ENCODE measurements around the gene PSORS1C1. TPM values are rescaled to one million over a fixed set of nuclear protein-coding genes. Genes with fewer than 3 reads are reported as not detected.
A peak's percentile ranks its signal among the peaks of the same experiment; 100 is the strongest.

PSORS1C1 gene
- total and polyA plus RNA-seq, 2 of the 4 experiments (the other 2 are of a cell fraction): 0.36 to 1.1 TPM

DNA sequence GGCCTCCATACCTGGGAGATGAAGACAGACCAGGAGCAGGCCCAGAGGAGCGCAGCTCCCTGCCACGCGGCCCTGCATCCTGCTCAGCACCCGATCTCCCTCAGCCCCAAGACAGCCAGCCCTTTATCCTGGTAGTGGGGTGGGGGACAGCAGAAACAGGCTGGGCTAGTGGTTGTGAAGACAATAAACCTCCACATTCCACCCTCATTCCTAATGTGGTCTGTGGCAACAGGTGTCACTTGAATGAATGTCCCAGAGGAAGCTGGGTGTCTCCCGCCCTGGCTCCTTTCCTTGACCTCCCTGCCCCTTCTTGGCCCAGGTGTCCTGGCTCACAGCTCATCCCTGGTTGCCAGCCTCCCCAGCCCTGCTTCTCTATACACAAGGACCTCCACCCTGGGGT lies 2.1 kb upstream of the PSORS1C1 start, which contains the start of gene C6orf15:
Gene C6orf15 (minus strand): TSS at position 98 of the 400 bp plus-strand sequence. CDS start 20 bp downstream, at position 78.
- no peak for ATAC-seq (ENCODE audit: low read depth)
- H2BK5ac ChIP-seq (ENCODE audit: low read depth, low read length, poor library complexity, severe bottlenecking): no peak within 1 kb of the TSS
- H3K4me3 ChIP-seq (ENCODE audit: insufficient read depth, low read depth, low read length): no peak within 1 kb of the TSS
- H3K9ac ChIP-seq (ENCODE audit: low read depth, low read length): no peak within 1 kb of the TSS
- no peak within 1 kb of the TSS for H3K4me2 ChIP-seq (ENCODE audit: low read depth, low read length)
- no peaks in the 10 kb centered on the region for H3K36me3 ChIP-seq (ENCODE audit: control insufficient read depth, insufficient read depth, low read length)
- H2BK20ac ChIP-seq (ENCODE audit: low read depth, low read length): no peak within 1 kb of the TSS
- in situ Hi-C loops (cut with MboI; ENCODE audit: low sequenced_read_pairs): no loop called here
- H4K8ac ChIP-seq (ENCODE audit: low read depth in 2 of 2, low read length in 2 of 2): no peak within 1 kb of the TSS
- no peak within 1 kb of the TSS for H3K18ac ChIP-seq (ENCODE audit: low read depth, low read length)
- no peak within 1 kb of the TSS for H3K56ac ChIP-seq (ENCODE audit: extremely low read depth, insufficient read depth, low read length)
- H2BK120ac ChIP-seq (ENCODE audit: low read depth, low read length): no peak within 1 kb of the TSS
- peaks cover 28% of the 10 kb centered on the region for H3K27me3 ChIP-seq (ENCODE audit: control insufficient read depth, insufficient read depth, low read length)
- peak within 1 kb of the TSS; percentile 14 for H2AFZ ChIP-seq (replicated peaks; ENCODE audit: low read length, poor library complexity)
- no peak for DNase-seq
- H2AK5ac ChIP-seq (ENCODE audit: low read depth, low read length): peak within 1 kb of the TSS; percentile 52
- no peak within 1 kb of the TSS for H3K23ac ChIP-seq (ENCODE audit: low read depth, low read length)
- no peak within 1 kb of the TSS for H3K14ac ChIP-seq (replicated peaks; ENCODE audit: low read depth, low read length)
- H4K5ac ChIP-seq (ENCODE audit: low read depth, low read length): no peak within 1 kb of the TSS
- peaks cover 11% of the 10 kb centered on the region for H3K4me1 ChIP-seq (ENCODE audit: control insufficient read depth, insufficient read depth, low read length)
- 0 out of 2 replicates have a peak within 1 kb of the TSS, but pooled peaks have one; percentile 4 for H4K91ac ChIP-seq (ENCODE audit: insufficient read depth, low read depth, low read length)
- dilution Hi-C loops (cut with HindIII; ENCODE audit: low sequenced_read_pairs, unreplicated experiment): no loop called here
- H3K79me1 ChIP-seq (ENCODE audit: low read depth in 1 of 2, low read length in 2 of 2): peaks cover 0 to 9% of the 10 kb centered on the region in 2 experiments; a peak in 2 of 4 replicates
- no peaks in the 10 kb centered on the region for H4K20me1 ChIP-seq (ENCODE audit: insufficient read depth, low read length)
- peaks cover 15% of the 10 kb centered on the region for H3K9me1 ChIP-seq (ENCODE audit: insufficient read depth, low read length)
- intact Hi-C loops (cut with micrococcal nuclease): no loop called here
- no peak for TF ChIP-seq MAZ (IDR thresholded peaks at IDR 0.05; ENCODE audit: borderline replicate concordance, low read depth, low read length)
- TF ChIP-seq CHD1 (IDR thresholded peaks at IDR 0.05; ENCODE audit: low read depth, low read length): no peak
- no peak for TF ChIP-seq NFE2L2 (IDR thresholded peaks at IDR 0.05; ENCODE audit: low read depth, low read length)
- TF ChIP-seq CTCF (conservative IDR thresholded peaks at IDR 0.05; ENCODE audit: low read depth, low read length): no peak
- no peak for TF ChIP-seq RFX5 (IDR thresholded peaks at IDR 0.05; ENCODE audit: low read depth, low read length)
- TF ChIP-seq USF2 (IDR thresholded peaks at IDR 0.05; ENCODE audit: low read depth, low read length): no peak
- TF ChIP-seq POLR2A (IDR thresholded peaks at IDR 0.05; ENCODE audit: low read depth, low read length): no peak
- TF ChIP-seq RCOR1 (IDR thresholded peaks at IDR 0.05; ENCODE audit: insufficient replicate concordance, low read length): no peak
- TF ChIP-seq RAD21 (IDR thresholded peaks at IDR 0.05; ENCODE audit: low read length): no peak
- no peak for TF ChIP-seq BHLHE40 (IDR thresholded peaks at IDR 0.05; ENCODE audit: low read depth, low read length)
- no peak for TF ChIP-seq MXI1 (IDR thresholded peaks at IDR 0.05; ENCODE audit: borderline replicate concordance, low read depth, low read length)
- TF ChIP-seq FOS (IDR thresholded peaks at IDR 0.05; ENCODE audit: low read depth, low read length): no peak
- no peak for TF ChIP-seq CEBPB (IDR thresholded peaks at IDR 0.05; ENCODE audit: low read depth, low read length)
- no peak for TF ChIP-seq SMC3 (IDR thresholded peaks at IDR 0.05; ENCODE audit: low read depth, low read length)
- no peak for TF ChIP-seq ELK1 (IDR thresholded peaks at IDR 0.05; ENCODE audit: borderline replicate concordance, low read depth, low read length)
- TF ChIP-seq MAFK (IDR thresholded peaks at IDR 0.05; ENCODE audit: low read depth, low read length): no peak
- no peak within 1 kb of the TSS for H3K27ac ChIP-seq (ENCODE audit: insufficient read depth, low read length)
- H2BK15ac ChIP-seq (ENCODE audit: low read depth, low read length): peak within 1 kb of the TSS; percentile 41; the same call in 2 of the 3 replicates
- no peak within 1 kb of the TSS for H3K4ac ChIP-seq (ENCODE audit: low read depth, low read length)
- ChIA-PET POLR2A (ENCODE audit: unreplicated experiment) (no interaction called here), CTCF (interaction anchor here (0.6 kb wide), 1 partner anchor 207 kb away, joined by 4 read pairs; no protein-coding TSS in a partner anchor)
- H2AK9ac ChIP-seq (replicated peaks; ENCODE audit: low read depth, low read length, poor library complexity): no peak within 1 kb of the TSS
- no peaks in the 10 kb centered on the region for H3K9me3 ChIP-seq (ENCODE audit: control insufficient read depth, insufficient read depth, low read length)
- WGBS, 2 experiments (ENCODE audit: extremely low coverage in 2 of 2, insufficient read length in 1 of 2): no CpG with 5 or more reads among the region's 5 CpGs
- no TSS peak for BruUV-seq (replicated peaks)
